Measurements from ENCODE around the gene CDH4. TPM values are rescaled to one million over a fixed set of nuclear protein-coding genes. Genes with fewer than 3 reads are reported as not detected.

CDH4 gene
- total RNA-seq, 2 donors from 2014 or later = 0.05 to 2.2 TPM

DNA sequence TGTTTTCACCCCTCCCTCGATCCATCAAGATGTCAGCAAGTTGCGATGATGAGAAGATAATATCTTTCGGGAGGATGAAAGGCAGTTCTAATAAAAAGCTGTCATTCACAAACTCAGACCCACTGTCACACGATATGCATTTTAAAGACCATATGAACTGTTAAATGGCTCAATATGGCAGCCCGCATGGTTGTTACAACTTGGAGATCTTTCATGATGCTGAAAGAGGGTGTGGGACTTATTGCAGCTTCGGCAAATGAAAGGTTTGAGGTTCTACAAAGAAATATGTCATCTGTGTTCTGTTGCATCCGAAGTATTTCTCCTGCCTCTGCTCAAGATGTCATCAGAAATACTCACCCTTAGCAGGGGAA is 128.5 kb downstream of the CDH4 start:
- TF ChIP-seq, protein P1, sequence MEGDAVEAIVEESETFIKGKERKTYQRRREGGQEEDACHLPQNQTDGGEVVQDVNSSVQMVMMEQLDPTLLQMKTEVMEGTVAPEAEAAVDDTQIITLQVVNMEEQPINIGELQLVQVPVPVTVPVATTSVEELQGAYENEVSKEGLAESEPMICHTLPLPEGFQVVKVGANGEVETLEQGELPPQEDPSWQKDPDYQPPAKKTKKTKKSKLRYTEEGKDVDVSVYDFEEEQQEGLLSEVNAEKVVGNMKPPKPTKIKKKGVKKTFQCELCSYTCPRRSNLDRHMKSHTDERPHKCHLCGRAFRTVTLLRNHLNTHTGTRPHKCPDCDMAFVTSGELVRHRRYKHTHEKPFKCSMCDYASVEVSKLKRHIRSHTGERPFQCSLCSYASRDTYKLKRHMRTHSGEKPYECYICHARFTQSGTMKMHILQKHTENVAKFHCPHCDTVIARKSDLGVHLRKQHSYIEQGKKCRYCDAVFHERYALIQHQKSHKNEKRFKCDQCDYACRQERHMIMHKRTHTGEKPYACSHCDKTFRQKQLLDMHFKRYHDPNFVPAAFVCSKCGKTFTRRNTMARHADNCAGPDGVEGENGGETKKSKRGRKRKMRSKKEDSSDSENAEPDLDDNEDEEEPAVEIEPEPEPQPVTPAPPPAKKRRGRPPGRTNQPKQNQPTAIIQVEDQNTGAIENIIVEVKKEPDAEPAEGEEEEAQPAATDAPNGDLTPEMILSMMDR (IDR thresholded peaks at IDR 0.05) = no peak
- TF ChIP-seq POLR2AphosphoS5 (IDR thresholded peaks at IDR 0.05) (no peak), POLR2A (IDR thresholded peaks at IDR 0.05) (no peak)
- Histone ChIP-seq H3K4me3 (no peak overlapping the region), H3K36me3 (no peaks in the 10 kb centered on the region), H3K4me1 (replicated peaks) (no peaks in the 10 kb centered on the region), H3K9me3 (no peaks in the 10 kb centered on the region), H3K27ac (no peak overlapping the region), H3K27me3 (replicated peaks; ENCODE audit: insufficient read depth) (no peaks in the 10 kb centered on the region)
- DNase-seq (ENCODE audit: low spot score) = no peak
- intact Hi-C loops (cut with DNase I) = no loop called here
- 43% methylated on average over 7 of the region's 7 CpGs for WGBS

DNA sequence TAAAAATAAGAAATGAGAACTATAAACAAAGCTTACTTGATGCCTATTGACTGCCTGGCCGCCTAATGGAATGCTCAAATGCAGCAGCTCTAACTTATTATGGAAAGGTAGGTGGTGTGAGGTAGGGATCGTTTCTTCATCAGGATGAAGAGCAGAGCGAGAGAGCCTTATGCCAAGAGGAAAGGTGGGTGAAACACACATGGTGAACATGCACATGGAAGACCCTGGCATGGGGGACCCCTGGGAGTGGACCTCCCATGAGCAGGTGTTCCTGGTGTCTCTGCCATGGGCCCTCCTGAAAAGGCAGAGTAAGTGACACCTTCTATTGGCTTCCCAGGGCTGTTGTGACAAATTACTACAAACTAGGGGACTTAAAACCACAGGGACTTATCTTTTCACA is 130.1 kb downstream of the CDH4 start:
- 76% methylated on average over 3 of the region's 3 CpGs for whole genome bisulfite sequencing
- TF ChIP-seq, protein P1 (IDR thresholded peaks at IDR 0.05) = no peak
- TF ChIP-seq POLR2A (IDR thresholded peaks at IDR 0.05) (no peak), POLR2AphosphoS5 (IDR thresholded peaks at IDR 0.05) (no peak)
- no peak for DNase-seq (ENCODE audit: low spot score)

DNA sequence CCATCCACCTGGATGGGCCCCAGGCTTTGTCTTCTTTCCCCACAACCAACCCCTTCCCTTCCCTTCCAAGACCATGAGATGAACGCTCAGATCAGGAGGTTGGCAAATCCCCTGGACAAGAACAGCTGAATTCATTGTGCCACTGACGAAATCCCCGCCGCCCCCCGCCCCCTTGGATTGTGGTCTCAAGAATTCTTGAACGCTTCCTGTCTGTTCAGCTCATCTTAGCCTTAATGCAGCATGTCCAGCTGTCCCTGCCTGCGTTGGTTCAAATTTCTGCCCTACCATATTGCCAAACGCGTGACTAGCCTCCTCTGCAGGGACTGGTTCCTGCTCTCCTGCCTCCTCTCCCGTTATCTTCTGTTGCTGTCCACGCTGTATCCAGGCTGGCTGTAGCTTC is 133.2 kb downstream of the CDH4 start:
- DNase-seq (ENCODE audit: low spot score) = no peak
- WGBS = 79% methylated on average over 11 of the region's 11 CpGs
- Histone ChIP-seq H3K4me3 (no peak overlapping the region), H3K36me3 (no peaks in the 10 kb centered on the region), H3K4me1 (replicated peaks) (no peaks in the 10 kb centered on the region), H3K27me3 (replicated peaks; ENCODE audit: insufficient read depth) (no peaks in the 10 kb centered on the region), H3K27ac (no peak overlapping the region), H3K9me3 (no peaks in the 10 kb centered on the region)
- TF ChIP-seq POLR2AphosphoS5 (IDR thresholded peaks at IDR 0.05) = no peak
- TF ChIP-seq, protein P1 (IDR thresholded peaks at IDR 0.05) = no peak
- no peak for TF ChIP-seq POLR2A (IDR thresholded peaks at IDR 0.05)
- intact Hi-C loops (cut with DNase I) = no loop called here

More for the DNA sequence above, 130.1 kb downstream of the CDH4 start:
- Histone ChIP-seq H3K36me3 (no peaks in the 10 kb centered on the region), H3K4me1 (replicated peaks) (no peaks in the 10 kb centered on the region), H3K27me3 (replicated peaks; ENCODE audit: insufficient read depth) (no peaks in the 10 kb centered on the region), H3K27ac (no peak overlapping the region), H3K9me3 (no peaks in the 10 kb centered on the region), H3K4me3 (no peak overlapping the region)
- intact Hi-C loops (cut with DNase I) = no loop called here

DNA sequence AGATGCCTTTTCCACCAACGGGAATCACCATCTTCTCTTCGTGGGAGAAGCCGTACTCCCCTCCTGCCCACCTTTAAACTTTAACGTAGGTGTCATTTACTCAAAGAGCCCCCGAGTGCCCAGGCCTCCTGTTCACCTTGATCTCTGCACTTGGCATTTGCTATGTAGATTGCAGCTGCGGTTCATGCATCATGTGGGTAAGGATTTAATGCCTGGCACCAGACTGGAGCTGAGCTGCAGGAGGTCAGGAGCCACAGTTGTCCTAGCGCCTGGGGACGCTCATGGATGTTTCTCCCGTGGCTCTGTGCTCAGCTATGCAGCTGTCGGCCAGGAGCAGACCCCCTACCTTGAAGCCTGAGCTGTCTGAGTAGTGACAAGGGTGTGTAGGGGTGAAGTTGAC is 133.7 kb downstream of the CDH4 start:
- 84% methylated on average over 10 of the region's 10 CpGs for WGBS
- Histone ChIP-seq H3K27me3 (replicated peaks; ENCODE audit: insufficient read depth) (no peaks in the 10 kb centered on the region), H3K4me3 (no peak overlapping the region), H3K36me3 (no peaks in the 10 kb centered on the region), H3K9me3 (no peaks in the 10 kb centered on the region), H3K27ac (no peak overlapping the region), H3K4me1 (replicated peaks) (no peaks in the 10 kb centered on the region)
- no peak for DNase-seq (ENCODE audit: low spot score)
- TF ChIP-seq, protein P1 (IDR thresholded peaks at IDR 0.05) = no peak
- TF ChIP-seq POLR2AphosphoS5 (IDR thresholded peaks at IDR 0.05) = no peak
- TF ChIP-seq POLR2A (IDR thresholded peaks at IDR 0.05) = no peak
- intact Hi-C loops (cut with DNase I) = no loop called here

DNA sequence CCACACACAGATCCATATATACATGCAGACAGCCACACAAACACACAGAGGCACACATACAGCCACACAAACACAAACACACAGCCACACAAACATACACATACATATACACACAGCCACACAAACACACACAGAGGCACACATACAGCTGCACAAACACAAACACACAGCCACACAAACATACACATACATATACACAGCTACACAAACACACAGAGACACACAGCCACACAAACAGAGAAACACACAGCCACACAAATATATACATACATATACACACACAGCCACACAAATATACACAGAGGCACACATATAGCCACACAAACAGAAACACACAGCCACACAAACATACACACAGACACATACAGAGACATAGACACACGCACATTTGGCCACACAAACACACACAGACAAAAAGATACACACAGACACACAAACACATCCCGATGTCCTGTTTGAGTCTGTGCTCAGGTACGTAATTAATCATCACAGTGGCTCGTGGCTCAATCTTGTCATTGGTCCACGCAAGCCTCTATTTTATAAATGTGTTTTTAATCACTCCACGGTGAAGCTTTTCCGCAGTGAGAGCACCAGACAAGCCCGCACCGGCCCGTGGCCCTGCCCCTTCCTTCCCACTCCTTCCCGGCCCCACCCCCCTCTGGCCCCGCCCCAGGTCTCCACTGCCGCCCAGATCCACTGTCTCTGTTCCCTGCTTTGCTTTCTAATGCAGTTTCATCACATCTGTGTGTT is 135.3 kb downstream of the CDH4 start:
- no peak for TF ChIP-seq POLR2AphosphoS5 (IDR thresholded peaks at IDR 0.05)
- TF ChIP-seq, protein P1 (IDR thresholded peaks at IDR 0.05) = no peak
- TF ChIP-seq POLR2A (IDR thresholded peaks at IDR 0.05) = no peak
- 7% methylated on average over 13 of the region's 13 CpGs for WGBS
- intact Hi-C loops (cut with DNase I) = no loop called here
- no peaks in the 10 kb centered on the region for H3K9me3 ChIP-seq
- no peak overlapping the region for H3K4me3 ChIP-seq
- peak; percentile 39 for DNase-seq (ENCODE audit: low spot score)
- H3K36me3 ChIP-seq = no peaks in the 10 kb centered on the region
- H3K27ac ChIP-seq = no peak overlapping the region
- H3K4me1 ChIP-seq (replicated peaks) = no peaks in the 10 kb centered on the region
- no peaks in the 10 kb centered on the region for H3K27me3 ChIP-seq (replicated peaks; ENCODE audit: insufficient read depth)

Measured in prostate gland (tissue), 2 donors.